GM18907 (cell line): Measurements from ENCODE around the gene LDLR.
"Not testable (repeated sequence)": the region's sequence is repeated elsewhere in the genome, so short reads cannot be mapped to it uniquely, and the experiment has no call there.

Source experiments
- ATAC-seq: cut with Tn5 transposase; IDR thresholded peaks from one replicate; pipeline ENCODE4 v1.9.1; 2021; ENCODE audit warnings: mild to moderate bottlenecking, moderate library complexity; ENCODE audit not compliant: unreplicated experiment

LDLR gene

DNA sequence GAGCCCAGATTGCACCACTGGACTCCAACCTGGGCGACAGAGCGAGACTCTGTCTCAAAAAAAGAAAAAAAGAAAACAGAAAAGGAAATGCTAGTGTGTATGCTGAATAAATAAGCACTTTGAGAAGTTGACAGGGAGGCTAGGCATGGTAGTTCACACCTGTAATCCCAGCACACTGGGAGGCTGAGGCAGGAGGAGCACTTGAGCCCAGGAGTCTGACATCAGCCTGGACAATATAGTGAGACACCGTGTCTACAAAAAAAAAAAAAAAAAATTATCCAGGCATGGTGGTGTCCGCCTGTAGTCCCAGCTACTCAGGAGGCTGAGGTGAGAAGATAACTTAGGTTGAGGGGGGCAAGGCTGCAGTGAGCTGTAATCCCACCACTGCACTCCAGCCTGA is 19.1 kb upstream of the LDLR start:
- no peak for ATAC-seq

DNA sequence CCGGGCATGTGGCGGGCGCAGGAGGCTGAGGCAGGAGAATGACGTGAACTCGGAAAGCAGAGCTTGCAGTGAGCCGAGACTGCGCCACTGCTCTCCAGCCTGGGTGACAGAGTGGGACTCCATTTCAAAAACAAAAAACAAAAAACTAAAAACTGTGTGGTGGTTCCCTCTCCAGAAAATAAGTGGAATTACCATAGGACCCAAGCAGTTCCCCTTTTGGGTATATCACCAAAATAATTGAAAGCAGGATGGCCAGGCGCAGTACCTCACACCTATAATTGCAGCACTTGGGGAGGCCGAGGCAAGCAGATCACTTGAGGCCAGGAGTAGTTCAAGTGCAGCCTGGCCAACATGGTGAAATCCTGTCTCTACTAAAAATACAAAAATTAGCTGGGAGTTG is 15.7 kb upstream of the LDLR start:
- ATAC-seq: no peak

DNA sequence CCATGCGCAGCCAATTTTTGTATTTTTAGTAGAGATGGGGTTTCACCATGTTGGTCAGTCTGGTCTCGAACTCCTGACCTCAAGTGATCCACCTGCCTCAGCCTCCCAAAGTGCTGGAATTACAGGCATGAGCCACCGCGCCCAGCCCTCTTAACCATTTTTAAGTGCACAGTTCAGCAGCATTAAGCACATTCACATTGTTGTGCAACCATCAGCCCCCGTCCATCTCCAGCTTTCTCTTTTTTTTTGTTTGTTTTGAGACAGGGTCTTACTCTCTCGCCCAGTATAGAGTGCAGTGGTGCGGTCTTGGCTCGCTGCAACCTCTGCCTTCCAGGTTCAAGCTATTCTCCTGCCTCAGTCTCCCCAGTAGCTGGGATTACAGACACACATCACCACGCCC is 12.5 kb upstream of the LDLR start:
- not testable (repeated sequence) for ATAC-seq

DNA sequence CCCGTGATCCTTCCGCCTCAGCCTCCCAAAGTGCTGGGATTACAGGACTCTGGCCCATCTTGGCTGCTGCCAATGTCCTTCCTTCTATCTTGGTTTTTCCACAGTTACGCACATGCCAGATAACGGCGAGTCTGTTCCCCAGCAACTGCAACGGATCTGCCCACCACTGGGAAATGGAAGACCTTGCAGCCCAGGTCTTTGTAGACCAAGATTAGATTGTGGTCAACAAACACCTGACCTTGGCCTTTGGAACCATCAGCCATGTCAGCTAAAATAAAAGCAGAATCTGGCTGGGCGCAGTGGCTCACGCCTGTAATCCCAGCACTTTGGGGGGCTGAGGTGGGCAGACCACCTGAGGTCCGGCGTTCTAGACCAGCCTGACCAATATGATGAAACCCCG is 10.4 kb upstream of the LDLR start:
- no peak for ATAC-seq

DNA sequence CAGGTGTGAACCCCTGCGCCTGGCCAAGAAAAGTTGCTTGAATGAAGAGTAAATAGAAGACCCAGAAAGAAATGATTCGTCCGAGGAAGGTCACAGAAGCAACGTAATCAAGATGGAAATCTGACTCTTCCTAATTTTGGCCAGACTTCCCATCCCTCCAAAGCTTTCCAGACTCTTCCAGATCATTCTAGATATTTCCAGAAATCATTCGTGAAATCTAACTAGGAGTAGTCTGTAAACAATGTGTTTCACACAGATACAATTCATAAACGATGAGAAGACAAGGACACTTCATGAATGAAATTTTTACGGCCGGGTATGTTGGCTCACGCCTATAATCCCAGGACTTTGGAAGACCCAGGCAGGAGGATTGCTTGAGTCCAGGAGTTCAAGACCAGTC is 9.3 kb upstream of the LDLR start:
- ATAC-seq: no peak

DNA sequence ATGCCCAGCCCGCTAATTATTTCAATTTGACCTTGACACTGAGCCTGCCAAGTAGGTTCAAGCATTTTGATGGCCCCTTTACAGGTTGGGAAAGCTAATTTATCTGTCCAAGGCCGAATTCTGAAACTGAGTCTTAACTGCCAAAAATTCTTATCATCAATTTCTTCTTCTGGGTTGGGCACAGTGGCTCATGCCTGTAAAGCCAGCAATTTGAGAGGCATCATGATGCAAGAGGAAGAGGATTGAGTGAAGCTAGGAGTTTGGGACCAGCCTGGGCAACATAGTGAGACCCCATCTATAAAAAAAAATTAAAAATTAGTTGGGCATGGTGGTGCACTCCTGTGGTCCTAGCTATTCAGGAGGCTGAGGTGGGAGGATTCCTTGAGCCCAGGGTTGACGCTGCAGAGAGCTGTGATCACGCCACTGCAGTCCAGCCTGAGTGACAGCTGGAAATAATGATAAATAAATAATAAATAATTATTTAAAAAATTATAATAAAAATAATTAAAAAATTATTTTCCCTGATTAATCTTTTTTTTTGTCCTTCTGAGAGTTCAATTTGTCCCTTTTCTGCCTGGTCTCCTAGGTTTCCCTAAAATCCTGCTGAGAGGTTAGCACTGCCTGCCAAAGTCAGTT is 1.3 kb upstream of the LDLR start:
- ATAC-seq: no peak

DNA sequence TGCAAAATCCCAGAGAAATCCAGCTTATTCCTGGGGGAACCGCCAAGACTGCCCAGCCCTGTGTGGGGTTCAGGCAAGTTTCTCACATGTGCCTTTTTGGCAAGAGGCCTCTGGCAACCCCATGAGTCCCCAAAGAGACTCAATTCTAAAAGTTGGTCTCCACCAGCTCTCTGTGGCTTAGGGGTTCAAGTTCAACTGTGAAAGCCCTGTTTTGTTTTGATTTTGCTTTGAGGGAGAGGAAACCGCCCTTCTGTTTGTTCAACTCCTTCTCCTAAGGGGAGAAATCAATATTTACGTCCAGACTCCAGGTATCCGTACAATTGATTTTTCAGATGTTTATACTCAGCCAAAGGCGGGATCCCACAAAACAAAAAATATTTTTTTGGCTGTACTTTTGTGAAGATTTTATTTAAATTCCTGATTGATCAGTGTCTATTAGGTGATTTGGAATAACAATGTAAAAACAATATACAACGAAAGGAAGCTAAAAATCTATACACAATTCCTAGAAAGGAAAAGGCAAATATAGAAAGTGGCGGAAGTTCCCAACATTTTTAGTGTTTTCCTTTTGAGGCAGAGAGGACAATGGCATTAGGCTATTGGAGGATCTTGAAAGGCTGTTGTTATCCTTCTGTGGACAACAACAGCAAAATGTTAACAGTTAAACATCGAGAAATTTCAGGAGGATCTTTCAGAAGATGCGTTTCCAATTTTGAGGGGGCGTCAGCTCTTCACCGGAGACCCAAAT is 583 bp upstream of the LDLR start:
- no peak for ATAC-seq

DNA sequence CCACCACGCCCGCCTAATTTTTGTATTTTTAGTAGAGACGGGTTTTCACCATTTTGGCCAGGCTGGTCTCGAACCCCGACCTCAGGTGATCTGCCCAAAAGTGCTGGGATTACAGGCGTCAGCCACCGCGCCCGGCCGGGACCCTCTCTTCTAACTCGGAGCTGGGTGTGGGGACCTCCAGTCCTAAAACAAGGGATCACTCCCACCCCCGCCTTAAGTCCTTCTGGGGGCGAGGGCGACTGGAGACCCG is 676 bp downstream of the LDLR start:
- ATAC-seq: not testable (repeated sequence)

DNA sequence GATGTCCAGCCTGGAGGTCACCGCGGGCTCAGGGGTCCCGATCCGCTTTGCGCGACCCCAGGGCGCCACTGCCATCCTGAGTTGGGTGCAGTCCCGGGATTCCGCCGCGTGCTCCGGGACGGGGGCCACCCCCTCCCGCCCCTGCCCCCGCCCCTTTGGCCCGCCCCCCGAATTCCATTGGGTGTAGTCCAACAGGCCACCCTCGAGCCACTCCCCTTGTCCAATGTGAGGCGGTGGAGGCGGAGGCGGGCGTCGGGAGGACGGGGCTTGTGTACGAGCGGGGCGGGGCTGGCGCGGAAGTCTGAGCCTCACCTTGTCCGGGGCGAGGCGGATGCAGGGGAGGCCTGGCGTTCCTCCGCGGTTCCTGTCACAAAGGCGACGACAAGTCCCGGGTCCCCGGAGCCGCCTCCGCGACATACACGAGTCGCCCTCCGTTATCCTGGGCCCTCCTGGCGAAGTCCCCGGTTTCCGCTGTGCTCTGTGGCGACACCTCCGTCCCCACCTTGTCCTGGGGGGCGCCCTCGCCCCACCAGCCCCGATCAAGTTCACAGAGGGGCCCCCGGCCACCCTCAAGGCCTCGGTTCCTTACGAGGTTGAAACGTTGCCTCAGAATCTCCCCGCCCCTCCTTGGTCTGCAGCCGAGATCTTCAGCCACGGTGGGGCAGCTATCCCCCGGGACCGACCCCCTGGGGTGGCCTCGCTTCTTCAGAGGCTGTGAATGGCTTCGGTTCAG is 1.2 kb downstream of the LDLR start:
- ATAC-seq: peak; percentile 71

DNA sequence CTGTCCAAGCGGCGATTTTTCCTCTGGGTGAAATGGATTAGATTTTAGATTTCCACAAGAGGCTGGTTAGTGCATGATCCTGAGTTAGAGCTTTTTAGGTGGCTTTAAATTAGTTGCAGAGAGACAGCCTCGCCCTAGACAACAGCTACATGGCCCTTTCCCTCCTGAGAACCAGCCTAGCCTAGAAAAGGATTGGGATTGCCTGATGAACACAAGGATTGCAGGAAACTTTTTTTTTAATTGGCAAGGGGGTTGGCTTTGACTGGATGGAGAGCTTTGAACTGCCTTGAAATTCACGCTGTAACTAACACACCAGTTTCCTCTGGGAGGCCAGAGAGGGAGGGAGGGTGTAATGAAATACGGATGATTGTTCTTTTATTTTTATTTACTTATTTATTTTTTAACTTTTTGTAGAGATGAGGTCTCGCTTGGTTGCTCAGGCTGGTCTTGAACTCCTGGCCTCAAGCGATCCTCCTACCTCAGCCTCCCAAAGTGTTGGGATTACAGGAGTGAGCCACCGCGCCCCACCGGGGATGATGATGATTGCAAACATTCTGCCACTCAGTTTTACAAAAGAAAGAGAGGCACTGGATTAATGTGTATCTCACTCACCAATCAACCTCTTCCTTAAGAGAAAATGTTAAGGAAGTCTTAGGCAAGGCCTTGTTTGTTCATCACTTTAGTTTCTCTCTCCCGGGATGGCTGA is 1.9 kb downstream of the LDLR start:
- no peak for ATAC-seq

DNA sequence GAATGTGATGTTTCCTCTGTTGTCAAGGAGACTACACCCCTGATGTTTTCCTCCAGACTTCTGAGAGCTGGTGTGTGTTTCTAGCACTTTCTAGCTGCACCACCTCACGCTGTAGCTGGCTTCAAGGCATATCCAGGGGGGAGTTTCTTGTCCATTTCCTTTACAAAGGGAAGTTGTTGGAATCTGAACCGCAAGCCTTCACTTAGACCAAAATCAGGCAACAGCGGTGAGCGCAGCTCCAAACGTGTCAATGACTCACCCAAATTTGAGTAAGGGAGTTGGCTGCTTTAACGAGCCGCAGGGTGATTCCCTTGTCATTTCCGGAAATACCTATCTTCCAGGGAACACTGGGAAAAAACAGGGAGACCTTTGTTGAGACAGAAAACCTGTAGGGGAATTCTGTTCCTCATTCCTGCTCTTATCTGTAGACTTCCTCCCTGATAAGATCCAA is 2.5 kb downstream of the LDLR start:
- no peak for ATAC-seq

DNA sequence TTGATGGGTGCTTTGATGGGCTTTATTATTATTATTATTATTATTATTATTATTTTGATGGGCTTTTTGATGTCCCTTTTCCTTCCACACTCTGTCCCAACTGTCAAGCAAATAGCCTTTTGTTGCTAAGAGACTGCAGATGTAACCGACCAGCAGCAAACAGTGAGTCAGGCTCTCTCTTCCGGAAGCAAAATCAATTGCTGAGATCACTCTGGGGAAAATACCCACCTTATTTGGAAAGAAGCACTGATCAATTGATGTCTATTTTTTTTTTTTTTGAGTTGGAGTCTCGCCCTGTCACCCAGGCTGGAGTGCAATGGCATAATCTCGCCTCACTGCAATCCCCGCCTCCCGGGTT is 2.9 kb downstream of the LDLR start:
- ATAC-seq: no peak

DNA sequence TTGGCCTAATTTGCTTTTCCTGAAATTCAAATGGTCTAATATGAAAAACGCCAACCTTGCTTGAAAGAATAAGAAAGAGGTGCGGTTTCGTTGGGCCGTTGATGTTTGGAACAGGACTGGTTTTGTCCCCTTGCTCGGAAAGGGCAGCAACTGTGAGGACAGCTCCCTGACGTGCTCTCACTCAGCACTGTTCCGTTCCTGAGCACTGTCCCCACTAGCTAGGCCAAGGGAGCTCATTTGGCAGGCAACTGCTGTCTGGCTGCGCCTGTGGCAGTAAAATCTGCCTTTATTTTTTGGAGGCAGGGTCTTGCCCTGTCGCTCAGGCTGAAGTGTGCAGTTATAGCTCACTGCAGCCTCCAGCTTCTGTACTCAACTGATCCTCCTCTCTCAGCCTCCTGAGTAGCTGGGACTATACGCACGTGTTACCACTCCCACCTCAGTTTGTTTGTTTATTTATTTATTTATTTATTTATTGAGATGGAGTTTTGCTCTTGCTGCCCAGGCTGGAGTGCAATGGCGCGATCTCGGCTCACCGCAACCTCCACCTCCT is 4.5 kb downstream of the LDLR start:
- ATAC-seq: no peak

DNA sequence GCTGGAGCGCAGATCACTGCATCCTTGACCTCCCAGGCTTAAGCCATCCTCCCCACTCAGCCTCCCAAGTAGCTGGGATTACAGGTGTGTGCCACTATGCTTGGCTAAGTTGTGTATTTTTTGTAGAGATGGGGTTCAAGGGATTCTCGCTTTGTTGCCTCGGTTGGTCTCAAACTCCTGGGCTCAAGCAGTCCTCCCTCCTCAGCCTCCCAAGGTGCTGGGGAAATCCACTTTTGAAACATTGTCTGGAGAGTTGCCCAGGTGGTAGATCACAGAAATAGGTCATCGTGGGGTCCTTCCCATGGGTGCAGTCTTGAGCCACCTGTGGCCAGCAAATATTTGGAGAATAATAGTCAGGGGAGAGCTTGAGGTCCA is 5.2 kb downstream of the LDLR start:
- ATAC-seq: no peak

DNA sequence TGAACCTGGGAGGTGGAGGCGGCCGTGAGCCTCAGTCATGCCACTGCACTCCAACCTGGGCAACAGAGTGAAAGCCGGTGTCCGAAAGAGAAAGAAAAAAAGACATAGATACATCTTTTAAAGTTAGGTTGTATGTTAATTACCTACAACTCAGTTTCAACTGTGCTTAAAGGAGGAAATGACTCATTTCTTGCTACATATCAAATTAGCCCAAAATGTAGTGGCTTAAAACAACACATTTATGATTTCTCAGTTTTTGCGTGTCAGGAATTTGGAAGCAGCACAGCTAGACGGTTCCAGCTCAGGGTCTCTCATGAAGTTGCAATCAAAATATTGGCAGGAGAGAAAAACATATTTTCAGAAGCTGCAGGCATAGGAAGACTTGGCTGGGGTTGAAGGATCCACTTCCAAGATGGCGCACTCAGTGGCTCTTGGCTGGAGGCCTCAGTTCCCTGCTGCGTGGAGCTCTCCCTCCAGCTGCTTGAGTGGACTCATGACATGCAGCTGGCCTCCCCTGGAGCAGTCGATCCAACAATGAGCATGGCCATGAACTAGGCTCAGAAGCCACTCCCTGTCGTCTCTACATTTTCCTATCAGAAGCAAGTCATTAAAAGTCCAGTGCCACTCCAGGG is 7.1 kb downstream of the LDLR start:
- peak; percentile 42 for ATAC-seq

DNA sequence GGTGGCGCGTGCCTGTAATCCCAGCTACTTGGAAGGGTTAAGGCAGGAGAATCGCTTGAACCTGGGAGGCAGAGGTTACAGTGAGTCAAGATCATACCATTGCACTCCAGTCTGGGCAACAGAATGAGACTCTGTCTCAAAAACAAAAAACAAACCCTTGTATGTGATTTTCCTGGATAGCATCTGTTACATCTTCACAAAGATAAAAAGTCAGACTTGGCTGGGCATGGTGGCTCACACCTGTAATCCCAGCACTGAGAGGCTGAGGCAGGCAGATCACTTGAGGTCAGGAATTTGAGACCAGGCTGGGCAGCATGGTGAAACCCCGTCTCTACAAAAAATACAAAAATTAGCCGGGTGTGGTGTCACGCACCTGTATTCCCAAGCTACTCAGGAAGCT is 8.1 kb downstream of the LDLR start:
- not testable (repeated sequence) for ATAC-seq

DNA sequence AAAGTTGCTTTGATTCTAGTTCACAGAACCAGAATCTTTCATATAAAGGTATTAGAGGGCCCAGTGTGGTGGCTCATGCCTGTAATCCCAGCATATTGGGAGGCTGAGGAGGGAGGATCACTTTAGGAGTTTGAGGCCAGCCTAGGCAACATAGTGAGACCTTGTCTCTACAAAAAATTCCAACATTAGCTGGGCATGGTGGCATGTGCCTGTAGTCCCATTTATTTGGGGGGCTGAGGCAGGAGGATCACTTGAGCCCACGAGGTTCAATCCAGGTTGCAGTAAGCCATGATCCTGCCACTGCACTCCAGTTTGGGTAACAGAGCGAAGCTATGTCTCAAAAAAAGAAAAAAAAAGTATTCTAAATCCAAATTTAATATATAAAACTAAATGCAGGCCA is 9.1 kb downstream of the LDLR start:
- no peak for ATAC-seq

DNA sequence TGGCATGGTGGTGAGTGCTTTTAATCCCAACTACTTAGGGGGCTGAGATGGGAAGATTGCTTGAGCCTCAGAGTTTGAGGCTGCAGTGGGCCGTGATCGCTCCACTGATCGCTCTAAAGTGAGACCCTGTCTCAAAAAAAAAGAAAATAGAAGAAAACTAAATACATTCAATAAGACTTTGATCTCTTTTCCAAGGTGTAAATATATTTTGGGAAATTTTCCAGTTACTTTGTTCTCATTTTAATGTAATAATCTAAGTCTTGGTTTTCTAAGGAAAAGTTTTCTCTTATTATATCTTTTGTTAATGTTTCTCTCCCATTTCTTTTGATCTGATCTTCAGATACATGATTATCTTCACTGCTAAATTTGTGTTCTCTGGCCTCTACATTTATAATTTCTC is 9.6 kb downstream of the LDLR start:
- ATAC-seq: no peak

DNA sequence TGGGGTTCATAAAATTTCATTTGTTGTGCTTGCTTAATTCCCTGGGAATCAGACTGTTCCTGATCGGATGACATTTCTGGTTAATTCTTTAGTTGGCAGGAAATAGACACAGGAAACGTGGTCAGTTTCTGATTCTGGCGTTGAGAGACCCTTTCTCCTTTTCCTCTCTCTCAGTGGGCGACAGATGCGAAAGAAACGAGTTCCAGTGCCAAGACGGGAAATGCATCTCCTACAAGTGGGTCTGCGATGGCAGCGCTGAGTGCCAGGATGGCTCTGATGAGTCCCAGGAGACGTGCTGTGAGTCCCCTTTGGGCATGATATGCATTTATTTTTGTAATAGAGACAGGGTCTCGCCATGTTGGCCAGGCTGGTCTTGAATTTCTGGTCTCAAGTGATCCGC is 10.8 kb downstream of the LDLR start:
- no peak for ATAC-seq

DNA sequence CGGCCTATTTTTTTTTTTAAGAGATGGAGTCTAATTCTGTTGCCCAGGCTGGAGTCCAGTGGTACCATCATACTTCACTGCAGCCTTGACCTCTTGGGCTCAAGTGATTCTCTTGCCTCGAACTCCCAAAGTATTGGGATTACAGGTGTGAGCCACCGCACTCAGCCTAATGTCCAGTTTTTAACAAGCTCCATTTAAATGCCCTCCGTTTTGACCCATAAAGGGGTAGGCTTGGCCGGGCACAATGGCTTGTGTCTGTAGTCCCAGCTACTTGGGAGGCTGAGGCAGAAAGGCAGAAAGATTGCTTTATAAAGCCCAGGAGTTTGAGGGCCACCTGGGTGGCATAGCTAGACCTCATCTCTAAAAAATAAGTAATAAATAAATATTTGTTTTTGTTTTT is 11.8 kb downstream of the LDLR start:
- ATAC-seq: no peak

DNA sequence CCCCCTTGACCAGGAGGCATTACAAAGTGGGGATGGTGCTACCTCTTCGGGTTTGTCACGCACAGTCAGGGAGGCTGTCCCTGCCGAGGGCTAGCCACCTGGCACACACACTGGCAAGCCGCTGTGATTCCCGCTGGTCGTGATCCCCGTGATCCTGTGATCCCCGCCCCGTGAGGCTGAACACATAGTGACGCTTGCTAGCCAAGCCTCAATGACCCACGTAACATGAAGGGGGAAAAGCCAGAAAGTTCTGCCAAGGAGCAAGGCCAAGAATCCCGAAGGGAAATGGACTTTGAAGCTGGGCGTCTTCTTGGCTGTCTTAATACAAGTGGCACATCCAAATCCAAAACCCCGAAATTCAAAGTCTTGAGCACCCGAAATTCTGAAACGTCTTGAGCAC is 13.7 kb downstream of the LDLR start:
- ATAC-seq: no peak
